Measurements from ENCODE around the gene EVL.

EVL gene

DNA sequence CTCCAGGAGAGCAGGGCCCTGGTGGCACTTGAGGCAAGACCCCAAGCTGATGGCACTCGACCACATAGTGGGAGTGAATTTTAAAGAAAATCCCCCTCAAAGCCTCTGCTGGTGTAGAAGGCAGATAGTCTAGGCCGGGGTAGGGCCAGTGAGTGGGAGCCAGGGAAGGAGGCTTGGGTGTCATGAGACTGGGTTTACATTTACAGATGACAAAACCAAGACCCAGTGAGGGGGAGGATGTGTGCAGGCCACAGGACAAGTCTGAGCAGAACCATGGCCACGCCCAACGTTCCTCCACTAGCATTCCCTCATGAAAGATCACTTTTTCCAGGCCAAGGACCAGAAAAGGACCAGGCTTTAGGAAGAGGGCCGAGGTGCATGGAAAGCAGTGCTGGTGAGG is 42.0 kb downstream of the EVL start:
- TF ChIP-seq, protein P1, sequence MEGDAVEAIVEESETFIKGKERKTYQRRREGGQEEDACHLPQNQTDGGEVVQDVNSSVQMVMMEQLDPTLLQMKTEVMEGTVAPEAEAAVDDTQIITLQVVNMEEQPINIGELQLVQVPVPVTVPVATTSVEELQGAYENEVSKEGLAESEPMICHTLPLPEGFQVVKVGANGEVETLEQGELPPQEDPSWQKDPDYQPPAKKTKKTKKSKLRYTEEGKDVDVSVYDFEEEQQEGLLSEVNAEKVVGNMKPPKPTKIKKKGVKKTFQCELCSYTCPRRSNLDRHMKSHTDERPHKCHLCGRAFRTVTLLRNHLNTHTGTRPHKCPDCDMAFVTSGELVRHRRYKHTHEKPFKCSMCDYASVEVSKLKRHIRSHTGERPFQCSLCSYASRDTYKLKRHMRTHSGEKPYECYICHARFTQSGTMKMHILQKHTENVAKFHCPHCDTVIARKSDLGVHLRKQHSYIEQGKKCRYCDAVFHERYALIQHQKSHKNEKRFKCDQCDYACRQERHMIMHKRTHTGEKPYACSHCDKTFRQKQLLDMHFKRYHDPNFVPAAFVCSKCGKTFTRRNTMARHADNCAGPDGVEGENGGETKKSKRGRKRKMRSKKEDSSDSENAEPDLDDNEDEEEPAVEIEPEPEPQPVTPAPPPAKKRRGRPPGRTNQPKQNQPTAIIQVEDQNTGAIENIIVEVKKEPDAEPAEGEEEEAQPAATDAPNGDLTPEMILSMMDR (conservative IDR thresholded peaks at IDR 0.05) = no peak
- 0 out of 2 replicates have a peak overlapping the region, but pooled peaks have one; percentile 1 for H3K27ac ChIP-seq

DNA sequence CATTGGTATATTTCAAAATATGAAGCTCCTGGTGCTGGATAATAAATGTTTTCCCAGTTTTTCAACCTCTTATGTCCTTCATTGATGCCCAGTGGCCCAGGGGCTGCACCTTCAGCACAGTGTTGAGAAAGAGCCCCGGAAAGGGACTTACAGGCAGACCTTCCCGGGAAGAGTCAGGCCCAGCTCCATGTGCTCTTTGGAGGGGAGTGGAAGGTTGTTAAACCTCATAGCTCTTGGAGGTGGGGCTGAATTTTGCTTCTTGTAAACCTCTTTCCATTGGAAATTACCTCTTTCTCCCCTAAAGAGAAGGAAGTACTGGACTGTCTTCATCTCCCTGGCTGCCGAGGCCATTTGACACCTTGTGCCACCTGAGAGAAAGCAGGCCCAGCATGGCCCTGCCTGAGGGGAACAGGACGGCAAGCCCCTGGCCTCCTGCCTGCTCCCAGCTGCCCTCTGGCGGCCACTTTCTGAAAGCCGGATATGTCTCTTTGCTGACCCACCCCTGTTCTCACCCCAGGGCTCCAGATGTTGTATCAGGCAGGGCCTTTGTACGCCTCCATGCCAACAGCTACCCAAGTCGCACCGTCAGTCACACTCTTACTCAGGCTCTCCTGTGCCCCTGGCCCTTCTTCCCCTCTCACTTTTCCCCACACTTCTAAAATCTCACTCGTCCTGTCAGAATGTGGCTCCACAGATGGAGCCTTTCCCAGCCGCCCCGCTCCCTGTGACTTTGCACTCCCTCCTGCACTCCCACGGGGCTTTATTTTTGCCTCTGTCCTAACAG is 43.0 kb downstream of the EVL start:
- H3K27ac ChIP-seq = no peak overlapping the region
- TF ChIP-seq, protein P1 (conservative IDR thresholded peaks at IDR 0.05) = peak; percentile 96
- no peak for TF ChIP-seq ZFX (IDR thresholded peaks at IDR 0.05)

DNA sequence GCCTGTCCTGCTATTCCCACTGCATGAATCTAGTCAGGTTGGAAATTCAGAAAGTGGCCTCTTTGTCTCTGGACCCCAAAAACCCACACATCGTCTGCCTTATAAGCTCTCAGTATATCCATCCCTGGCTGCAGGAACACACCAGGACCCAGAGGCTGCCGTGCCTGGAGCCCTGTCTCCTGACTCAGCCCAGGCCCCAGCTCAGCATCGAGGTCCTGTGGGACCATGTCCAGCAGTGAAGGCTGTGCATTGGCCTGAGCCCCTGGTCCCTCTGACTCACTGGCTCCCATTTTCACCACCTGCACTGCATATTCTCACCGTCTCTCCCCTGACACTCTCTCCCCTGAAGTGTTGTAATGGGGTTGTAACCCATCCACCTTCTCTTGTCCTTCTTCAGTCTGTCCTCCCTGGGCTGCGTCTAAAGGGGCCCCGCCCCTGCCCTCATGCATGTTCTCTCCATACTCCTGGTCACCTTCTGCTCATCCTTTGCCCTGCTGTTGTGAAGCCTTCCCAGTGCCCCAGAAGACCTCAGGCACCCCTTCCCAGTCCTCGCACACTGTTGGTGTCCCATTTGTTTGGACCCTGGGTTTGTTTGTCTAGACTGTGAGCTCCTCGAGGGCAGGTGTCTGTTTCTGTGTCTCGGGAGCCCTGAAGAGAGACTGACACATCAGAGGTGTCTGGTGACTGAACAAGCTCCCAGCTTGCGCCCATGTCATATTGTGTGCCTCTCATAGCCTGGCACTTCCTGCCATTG is 43.8 kb downstream of the EVL start:
- no peak overlapping the region for H3K27ac ChIP-seq
- TF ChIP-seq, protein P1 (conservative IDR thresholded peaks at IDR 0.05) = no peak
- no peak for TF ChIP-seq ZFX (IDR thresholded peaks at IDR 0.05)

DNA sequence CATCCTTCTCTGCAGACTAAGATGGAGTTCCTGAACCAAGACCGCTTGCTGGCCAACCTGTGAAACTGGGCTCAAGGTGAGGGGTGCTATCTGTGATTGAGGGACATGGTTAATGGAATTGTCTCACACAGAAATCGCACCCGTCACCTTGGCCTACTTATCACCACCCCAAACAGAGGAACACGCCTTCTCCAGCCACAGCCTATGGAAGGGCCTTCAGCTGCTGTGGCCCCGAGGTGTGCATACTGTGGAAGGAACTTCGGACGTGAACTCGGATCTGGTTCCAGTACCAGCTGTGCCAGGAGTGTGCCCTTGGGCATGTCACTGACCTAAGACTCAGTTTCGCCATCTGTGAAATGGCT is 44.4 kb downstream of the EVL start:
- no peak overlapping the region for H3K27ac ChIP-seq

DNA sequence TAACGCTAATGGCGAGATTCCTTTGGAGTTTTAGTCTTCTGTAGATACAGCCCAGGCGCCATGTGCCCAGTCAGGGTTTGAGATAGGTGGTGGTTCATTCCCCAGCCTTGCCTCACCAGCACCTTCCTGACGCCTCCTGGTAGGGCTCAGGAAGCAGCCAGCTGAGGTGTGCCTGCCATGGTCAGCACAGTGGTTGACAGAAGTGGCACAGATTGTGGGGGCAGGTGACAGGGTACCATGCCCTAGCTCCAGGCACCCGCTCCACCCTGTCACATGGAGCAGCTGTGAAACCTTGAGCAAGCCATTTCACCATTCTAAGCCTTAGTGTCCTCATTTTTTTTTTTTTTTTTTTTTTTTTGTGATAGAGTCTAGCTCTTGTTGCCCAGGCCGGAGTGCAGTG is 45.6 kb downstream of the EVL start:
- TF ChIP-seq, protein P1 (conservative IDR thresholded peaks at IDR 0.05) = no peak
- TF ChIP-seq ZFX (IDR thresholded peaks at IDR 0.05) = no peak
- no peak overlapping the region for H3K27ac ChIP-seq

More for the DNA sequence above, 44.4 kb downstream of the EVL start:
- TF ChIP-seq ZFX (IDR thresholded peaks at IDR 0.05) = no peak
- TF ChIP-seq, protein P1 (conservative IDR thresholded peaks at IDR 0.05) = no peak

DNA sequence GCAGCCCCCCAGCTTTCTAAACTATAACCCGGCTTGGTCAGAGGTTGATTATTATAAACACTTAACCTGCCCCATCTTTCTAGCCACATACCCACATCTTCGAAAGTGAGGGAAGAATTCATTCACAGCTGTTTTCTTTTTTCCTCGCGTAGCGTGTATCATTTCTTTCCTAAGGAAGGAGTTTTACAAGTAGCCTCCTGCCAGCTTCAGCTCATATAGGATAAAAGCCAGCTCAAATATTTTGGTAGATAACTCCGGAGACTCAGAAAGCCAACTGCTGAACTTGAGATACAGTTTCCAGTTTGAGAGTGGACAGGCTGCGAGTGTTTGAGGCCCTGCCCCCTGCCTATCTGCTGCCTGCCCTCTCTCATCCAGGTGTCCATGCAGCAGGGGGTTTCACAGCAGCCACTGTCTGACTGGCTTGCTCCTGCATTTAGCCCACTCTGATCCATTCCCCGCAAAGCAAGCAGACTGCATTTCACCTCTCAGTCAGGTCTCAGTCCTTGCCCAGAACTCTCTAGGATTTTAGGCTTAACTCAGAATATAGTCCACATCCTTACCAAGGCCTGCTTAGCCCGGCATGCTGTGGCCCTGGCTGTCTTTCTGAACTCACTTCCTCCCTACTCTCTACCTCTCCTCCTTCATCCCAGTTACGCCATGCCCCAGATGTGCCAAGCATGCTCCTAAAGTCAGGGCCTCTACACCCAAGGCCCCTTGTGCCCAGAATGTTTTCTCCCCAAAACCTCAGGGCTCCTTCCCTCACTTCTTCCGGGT is 46.9 kb downstream of the EVL start:
- H3K27ac ChIP-seq = no peak overlapping the region

DNA sequence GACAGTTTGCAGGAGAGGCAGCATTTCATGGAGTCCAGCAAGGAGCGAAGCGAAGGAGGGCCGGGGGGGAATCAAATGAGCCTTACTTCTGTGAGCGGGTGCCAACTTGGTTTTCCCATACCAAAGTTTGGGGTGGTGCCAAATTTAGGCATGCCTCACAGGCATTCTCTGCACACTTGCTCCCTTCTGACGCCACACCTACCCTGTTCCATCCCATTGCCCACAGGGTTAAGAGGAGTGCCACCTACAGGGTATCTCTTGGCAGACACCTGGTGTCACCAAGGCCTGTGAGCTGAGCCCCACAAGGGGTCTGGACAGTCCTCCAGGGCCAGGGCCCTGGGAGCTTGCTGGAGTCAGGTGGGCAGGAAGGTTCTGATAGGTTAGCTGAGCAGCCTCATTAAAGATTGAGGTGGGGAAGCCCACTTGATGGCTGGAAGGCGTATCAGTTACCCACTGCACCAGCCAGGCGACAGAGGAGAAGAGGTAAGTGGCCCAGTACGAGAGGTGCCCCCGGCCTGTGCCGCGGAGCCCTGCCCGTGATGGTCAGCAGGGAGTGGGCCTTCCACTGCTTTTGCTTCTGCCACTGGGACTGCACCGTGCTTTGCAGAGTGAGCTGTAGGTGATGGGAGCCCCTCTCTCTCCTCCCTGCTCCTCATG is 49.0 kb downstream of the EVL start:
- TF ChIP-seq, protein P1 (conservative IDR thresholded peaks at IDR 0.05) = no peak
- TF ChIP-seq ZFX (IDR thresholded peaks at IDR 0.05) = no peak

More for the DNA sequence above, 46.9 kb downstream of the EVL start:
- TF ChIP-seq ZFX (IDR thresholded peaks at IDR 0.05) = no peak

More for the DNA sequence above, 49.0 kb downstream of the EVL start:
- no peak overlapping the region for H3K27ac ChIP-seq

Data from C4-2B (cell line).